A549 (cell line): ENCODE measurements around the gene SP5. TPM values are rescaled to one million over a fixed set of nuclear protein-coding genes. Genes with fewer than 3 reads are reported as not detected.

Experiments
- ATAC-seq, 2 experiments: fragments of 200-7000 bp in 1 of 2; fragments of >200 bp in 1 of 2; cut with Nextera tagmentation in 1 of 2; cut with Tn5 transposase in 1 of 2; 3 replicates each; pipeline versions ENCODE4 v1.8.0 to v1.9.1; 2018 to 2020; ENCODE audit warnings: mild to moderate bottlenecking in 1 of 2, moderate library complexity in 1 of 2
- CTCF ChIA-PET: fragments of 300-600 bp; sonication (Branson Sonifier 250); formaldehyde crosslinking; extraction: SDS; loops from one replicate; lab custom pipeline; 2021; ENCODE audit warnings: antibody characterized with exemption, inconsistent platforms; lab: Yijun Ruan, JAX
- POLR2A ChIA-PET: fragments of 350-600 bp; formaldehyde crosslinking; extraction: SDS; loops from one replicate; lab custom pipeline; 2021; ENCODE audit warnings: antibody characterized with exemption, inconsistent platforms; lab: Yijun Ruan, JAX
- DNase-seq, 2 experiments: peaks; one replicate each; pipeline versions ENCODE4 v3.0.0 to v3.0.0-alpha.2; 2011 to 2016; ENCODE audit warnings: low read depth in 1 of 2, low spot score in 1 of 2
- FAIRE-seq: peaks from 2 replicates; lab custom pipeline; 2011; peaks lifted over from hg19 to GRCh38; lab: Jason Lieb, UNC
- H3K27ac ChIP-seq, 2 experiments: fragments of >200 bp; sonication (Bioruptor Twin); formaldehyde crosslinking; 3 replicates each; pipeline ENCODE4 v1.5.1; 2016 to 2017
- H3K4me1 ChIP-seq: fragments of >200 bp; sonication (Bioruptor Twin); formaldehyde crosslinking; 3 replicates; pipeline ENCODE4 v1.6.1; 2016
- H3K4me2 ChIP-seq: fragments of >200 bp; sonication (Bioruptor Twin); formaldehyde crosslinking; 3 replicates; pipeline ENCODE4 v1.6.1; 2016
- H3K4me3 ChIP-seq: fragments of >200 bp; sonication (Bioruptor Twin); formaldehyde crosslinking; 3 replicates; pipeline ENCODE4 v1.5.1; 2016
- H3K9me3 ChIP-seq: fragments of >200 bp; sonication (Bioruptor Twin); formaldehyde crosslinking; 3 replicates; pipeline ENCODE4 v1.6.1; 2016
- BHLHE40 ChIP-seq: IDR thresholded peaks from 2 replicates; pipeline ENCODE4 v1.6.1; 2012; ENCODE audit warnings: low read depth, low read length, inconsistent platforms
- CBX2 ChIP-seq: fragments of 200-600 bp; sonication (generic); IDR thresholded peaks from 2 replicates; pipeline ENCODE4 v1.6.1; 2016; ENCODE audit warnings: low read depth, mild to moderate bottlenecking, borderline replicate concordance
- CBX8 ChIP-seq: fragments of 200-600 bp; sonication (generic); IDR thresholded peaks from 2 replicates; pipeline ENCODE4 v1.6.1; 2016
- CHD2 ChIP-seq: fragments of 150-350 bp; IDR thresholded peaks from 2 replicates; pipeline ENCODE4 v1.6.1; 2014; ENCODE audit warnings: low read length; ENCODE audit not compliant: partially characterized antibody
- EHF ChIP-seq: fragments of 250-450 bp; sonication (Bioruptor Pico); IDR thresholded peaks from 2 replicates; pipeline ENCODE4 v1.5.0; 2020; ENCODE audit warnings: mild to moderate bottlenecking
- EHMT2 ChIP-seq: fragments of 200-600 bp; sonication (generic); IDR thresholded peaks from 2 replicates; pipeline ENCODE4 v1.6.1; 2016; ENCODE audit warnings: antibody characterized with exemption, low read depth, mild to moderate bottlenecking, moderate library complexity
- EP300 ChIP-seq, 2 experiments: fragments of >200 bp; sonication (Bioruptor Twin); formaldehyde crosslinking; IDR thresholded peaks; 2 replicates in 1 of 2; 3 replicates in 1 of 2; pipeline ENCODE4 v1.6.1; 2016 to 2017
- FOSB ChIP-seq: fragments of 250-450 bp; sonication (Bioruptor Pico); IDR thresholded peaks from 2 replicates; pipeline ENCODE4 v1.5.0; 2020; ENCODE audit warnings: mild to moderate bottlenecking, moderate library complexity
- FOSL2 ChIP-seq, 2 experiments: fragments of 450-650 bp in 1 of 2; fragments of >200 bp in 1 of 2; sonication (Bioruptor Twin) in 1 of 2; formaldehyde crosslinking; IDR thresholded peaks; 2 replicates each; pipeline versions ENCODE4 v1.5.0 to v1.6.1; 2016 to 2020; ENCODE audit warnings: mild to moderate bottlenecking in 1 of 2, moderate library complexity in 1 of 2
- FOXS1 ChIP-seq: fragments of 250-450 bp; sonication (Bioruptor Pico); IDR thresholded peaks from 2 replicates; pipeline ENCODE4 v1.5.0; 2020; ENCODE audit warnings: mild to moderate bottlenecking, moderate library complexity
- HDAC2 ChIP-seq: fragments of 200-600 bp; sonication (generic); IDR thresholded peaks from 2 replicates; pipeline ENCODE4 v1.6.1; 2016
- HOXB5 ChIP-seq: fragments of 250-450 bp; sonication (Bioruptor Pico); IDR thresholded peaks from 2 replicates; pipeline ENCODE4 v1.5.0; 2020; ENCODE audit warnings: mild to moderate bottlenecking, moderate library complexity
- JUN ChIP-seq, 2 experiments: fragments of >200 bp; sonication (Bioruptor Twin); formaldehyde crosslinking; IDR thresholded peaks; 2 replicates in 1 of 2; 3 replicates in 1 of 2; pipeline ENCODE4 v1.6.1; 2016 to 2017
- JUNB ChIP-seq: fragments of >200 bp; sonication (Bioruptor Twin); formaldehyde crosslinking; IDR thresholded peaks from 2 replicates; pipeline ENCODE4 v1.6.1; 2016
- KDM5A ChIP-seq: fragments of 200-600 bp; sonication (generic); IDR thresholded peaks from 2 replicates; pipeline ENCODE4 v1.6.1; 2016; ENCODE audit warnings: antibody characterized with exemption, mild to moderate bottlenecking
- MAX ChIP-seq: IDR thresholded peaks from 2 replicates; pipeline ENCODE4 v1.6.1; 2012
- NPAS2 ChIP-seq: fragments of 250-450 bp; sonication (Bioruptor Pico); IDR thresholded peaks from 2 replicates; pipeline ENCODE4 v1.8.0; 2022; ENCODE audit warnings: mild to moderate bottlenecking, moderate library complexity, borderline replicate concordance
- PBX3 ChIP-seq: IDR thresholded peaks from 2 replicates; pipeline ENCODE4 v1.6.1; 2012
- POLR2A ChIP-seq: IDR thresholded peaks from 2 replicates; pipeline ENCODE4 v1.6.1; 2012; ENCODE audit warnings: mild to moderate bottlenecking, low read length
- RAD21 ChIP-seq, 2 experiments: fragments of >200 bp in 1 of 2; sonication (Bioruptor Twin) in 1 of 2; formaldehyde crosslinking in 1 of 2; IDR thresholded peaks in 1 of 2; conservative IDR thresholded peaks in 1 of 2; 2 replicates in 1 of 2; 3 replicates in 1 of 2; pipeline ENCODE4 v1.6.1; 2012 to 2018; ENCODE audit warnings: inconsistent platforms in 1 of 2
- RARB ChIP-seq: fragments of 250-450 bp; sonication (Bioruptor Pico); IDR thresholded peaks from 2 replicates; pipeline ENCODE4 v1.8.0; 2021; ENCODE audit warnings: mild to moderate bottlenecking, moderate library complexity
- TP53 ChIP-seq: fragments of 250-450 bp; sonication (Bioruptor Pico); IDR thresholded peaks from 2 replicates; pipeline ENCODE4 v1.5.0; 2021; ENCODE audit warnings: mild to moderate bottlenecking, moderate library complexity
- ZC3H11A ChIP-seq: fragments of 450-650 bp; IDR thresholded peaks from 2 replicates; pipeline ENCODE4 v1.6.1; 2014; ENCODE audit warnings: antibody characterized with exemption, mild to moderate bottlenecking
- ZNF302 ChIP-seq: fragments of 250-450 bp; sonication (Bioruptor Pico); IDR thresholded peaks from 2 replicates; pipeline ENCODE4 v1.9.0; 2021; ENCODE audit warnings: inconsistent platforms, mild to moderate bottlenecking, moderate library complexity
- WGBS: methylation state at CpG from one replicate; pipeline ENCODE4 v1.1.6; 2017; ENCODE audit errors: missing lambda C conversion rate; 5-methylcytosine and 5-hydroxymethylcytosine counted together
- polyA minus RNA-seq: library from RNA; depleted of rRNA, polyadenylated mRNA; stranded (reverse); fragments of >200 nt; gene quantifications from 2 replicates; pipeline ENCODE4 v1.2.3, GENCODE V29; 2011; rRNA and poly(A)+ RNA removed
- polyA plus RNA-seq, 4 experiments: library from polyadenylated mRNA; depleted of rRNA in 3 of 4; stranded (reverse); fragments of >200 nt; fragmentation: RNase III in 1 of 4; extraction: RNeasy Plus Mini Kit Qiagen cat#74134 plus additional on column Dnase treatment in 1 of 4; gene quantifications; 2 replicates in 3 of 4; 3 replicates in 1 of 4; pipeline ENCODE4 v1.2.3, GENCODE V29; 2011 to 2017
- TF ChIP-seq, protein P1 (sequence below): IDR thresholded peaks from 2 replicates; pipeline ENCODE4 v1.6.1; 2012; ENCODE audit warnings: low read depth, borderline replicate concordance
- TF ChIP-seq, protein P2 (sequence below): fragments of >200 bp; sonication (Bioruptor Twin); formaldehyde crosslinking; IDR thresholded peaks from 3 replicates; pipeline ENCODE4 v1.6.1; 2016
- TF ChIP-seq, protein P3 (sequence below): fragments of >200 bp; sonication (Bioruptor Twin); formaldehyde crosslinking; IDR thresholded peaks from 3 replicates; pipeline ENCODE4 v1.5.1; 2016

The SP5 gene
- polyA plus RNA-seq (2011; rRNA removed) = not detected in 2 replicates
- 0.03 TPM in 1 of 2 replicates, not detected in the other for polyA plus RNA-seq (2012; cell fraction: cytosol; rRNA removed)
- polyA plus RNA-seq (2012; cell fraction: nucleus; rRNA removed) = 0.04 TPM in 1 of 2 replicates, not detected in the other
- polyA plus RNA-seq (2017; fragmentation: RNase III; extraction: RNeasy Plus Mini Kit Qiagen cat#74134 plus additional on column Dnase treatment) = not detected in 3 replicates
- not detected in 2 replicates for polyA minus RNA-seq

DNA sequence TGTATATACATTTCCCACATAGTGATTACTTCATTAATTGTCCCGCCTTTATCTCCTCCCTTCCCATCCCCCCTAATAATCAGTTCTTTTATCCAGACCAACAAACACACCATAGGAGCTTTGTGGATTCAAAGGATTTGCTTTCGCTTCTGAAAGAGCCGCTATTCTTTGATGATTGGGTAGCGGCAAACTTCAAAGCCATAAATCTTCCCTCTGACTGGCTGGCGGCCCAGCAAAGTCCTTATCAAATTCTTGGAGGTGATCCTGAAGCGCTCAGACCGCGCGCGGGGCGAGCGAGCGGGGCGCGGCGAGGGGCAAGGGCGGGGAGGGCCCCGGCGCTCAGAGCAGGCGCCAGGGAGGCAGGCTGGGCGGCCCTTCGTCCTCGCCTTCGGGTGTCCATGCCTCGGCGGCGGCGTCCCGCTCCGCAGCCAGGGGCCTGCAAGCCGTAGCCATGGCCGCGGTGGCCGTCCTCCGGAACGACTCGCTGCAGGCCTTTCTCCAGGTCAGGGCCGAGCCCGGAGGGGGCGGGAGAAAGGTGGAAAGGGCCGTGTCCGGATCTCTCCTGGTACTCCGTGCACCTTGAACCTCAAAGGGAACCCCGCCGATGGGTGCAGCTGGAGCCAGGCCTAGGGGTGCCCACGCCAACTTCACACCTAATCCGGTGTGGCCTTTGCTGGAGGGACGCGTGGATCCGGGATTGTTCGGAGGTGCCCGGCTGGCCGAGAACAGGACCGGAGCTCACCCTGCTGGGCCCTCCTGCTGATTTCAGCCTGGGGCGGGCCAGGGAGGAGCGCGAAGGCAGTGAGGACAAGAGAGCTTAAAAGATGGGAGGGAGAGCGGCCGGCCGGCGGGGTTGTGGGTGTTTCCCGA lies at the start of gene SP5:
TSS of gene SP5 (plus strand) at position 276 of the 870 bp plus-strand sequence. CDS start at position 452, 176 bp downstream.
- peak; percentile 35 to 57 for DNase-seq
- peak; percentile 65 to 82 for ATAC-seq
- peak within 1 kb of the TSS in 1 of 2 experiments; percentile 59; a peak in 4 of 6 replicates for H3K27ac ChIP-seq
- TF ChIP-seq, protein P1, sequence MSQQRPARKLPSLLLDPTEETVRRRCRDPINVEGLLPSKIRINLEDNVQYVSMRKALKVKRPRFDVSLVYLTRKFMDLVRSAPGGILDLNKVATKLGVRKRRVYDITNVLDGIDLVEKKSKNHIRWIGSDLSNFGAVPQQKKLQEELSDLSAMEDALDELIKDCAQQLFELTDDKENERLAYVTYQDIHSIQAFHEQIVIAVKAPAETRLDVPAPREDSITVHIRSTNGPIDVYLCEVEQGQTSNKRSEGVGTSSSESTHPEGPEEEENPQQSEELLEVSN = peak; percentile 79
- TF ChIP-seq POLR2A (no peak), JUN (IDR thresholded peaks at IDR 0.05) (no peak), ZNF302 (no peak), CBX2 (no peak), PBX3 (no peak), MAX (peak; percentile 31; the same call in 1 of the 2 replicates), FOSL2 (IDR thresholded peaks at IDR 0.05) (no peak), FOSL2 (CRISPR knock-in tag; IDR thresholded peaks at IDR 0.05) (no peak), EHMT2 (no peak)
- TF ChIP-seq, all 56 proteins: peak for 2
- H3K9me3 ChIP-seq = no peaks in the 10 kb centered on the region
- ChIA-PET CTCF (interaction anchor here (0.8 to 1.2 kb wide), 3 partner anchors 29 to 325 kb away, joined by 3 to 4 read pairs (median 3); no protein-coding TSS in a partner anchor), POLR2A (no interaction called here)
- peaks cover 11% of the 10 kb centered on the region; the same call in 2 of the 3 replicates for H3K4me1 ChIP-seq
- peak within 1 kb of the TSS; percentile 91 for H3K4me2 ChIP-seq
- H3K4me3 ChIP-seq = peak within 1 kb of the TSS; percentile 51
- FAIRE-seq = no peak
- 14% methylated on average over 21 of the region's 62 CpGs for WGBS

GRCh38 chr2:170665743-170666142 lies 49.4 kb upstream of the SP5 start:
- 24% methylated on average over 5 of the region's 5 CpGs for WGBS
- TF ChIP-seq FOSB (CRISPR knock-in tag) = no peak
- TF ChIP-seq FOXS1 (CRISPR knock-in tag) = no peak
- TF ChIP-seq CHD2 = no peak
- no peak for TF ChIP-seq BHLHE40
- TF ChIP-seq EP300 (IDR thresholded peaks at IDR 0.05) = no peak
- no peak for TF ChIP-seq CBX8
- no peak for TF ChIP-seq RAD21 (conservative IDR thresholded peaks at IDR 0.05 in 1 of 2, IDR thresholded peaks at IDR 0.05 in 1 of 2)
- no peak for TF ChIP-seq EHMT2
- TF ChIP-seq HOXB5 (CRISPR knock-in tag) = no peak
- TF ChIP-seq KDM5A = no peak
- TF ChIP-seq TP53 (CRISPR knock-in tag) = no peak
- no peak for TF ChIP-seq NPAS2
- no peak for TF ChIP-seq ZC3H11A
- TF ChIP-seq RARB (CRISPR knock-in tag) = no peak
- no peak for TF ChIP-seq EHF (CRISPR knock-in tag)
- TF ChIP-seq, protein P2, sequence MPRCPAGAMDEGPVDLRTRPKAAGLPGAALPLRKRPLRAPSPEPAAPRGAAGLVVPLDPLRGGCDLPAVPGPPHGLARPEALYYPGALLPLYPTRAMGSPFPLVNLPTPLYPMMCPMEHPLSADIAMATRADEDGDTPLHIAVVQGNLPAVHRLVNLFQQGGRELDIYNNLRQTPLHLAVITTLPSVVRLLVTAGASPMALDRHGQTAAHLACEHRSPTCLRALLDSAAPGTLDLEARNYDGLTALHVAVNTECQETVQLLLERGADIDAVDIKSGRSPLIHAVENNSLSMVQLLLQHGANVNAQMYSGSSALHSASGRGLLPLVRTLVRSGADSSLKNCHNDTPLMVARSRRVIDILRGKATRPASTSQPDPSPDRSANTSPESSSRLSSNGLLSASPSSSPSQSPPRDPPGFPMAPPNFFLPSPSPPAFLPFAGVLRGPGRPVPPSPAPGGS = no peak
- no peak for TF ChIP-seq JUNB
- TF ChIP-seq PBX3 = no peak
- TF ChIP-seq, protein P3, sequence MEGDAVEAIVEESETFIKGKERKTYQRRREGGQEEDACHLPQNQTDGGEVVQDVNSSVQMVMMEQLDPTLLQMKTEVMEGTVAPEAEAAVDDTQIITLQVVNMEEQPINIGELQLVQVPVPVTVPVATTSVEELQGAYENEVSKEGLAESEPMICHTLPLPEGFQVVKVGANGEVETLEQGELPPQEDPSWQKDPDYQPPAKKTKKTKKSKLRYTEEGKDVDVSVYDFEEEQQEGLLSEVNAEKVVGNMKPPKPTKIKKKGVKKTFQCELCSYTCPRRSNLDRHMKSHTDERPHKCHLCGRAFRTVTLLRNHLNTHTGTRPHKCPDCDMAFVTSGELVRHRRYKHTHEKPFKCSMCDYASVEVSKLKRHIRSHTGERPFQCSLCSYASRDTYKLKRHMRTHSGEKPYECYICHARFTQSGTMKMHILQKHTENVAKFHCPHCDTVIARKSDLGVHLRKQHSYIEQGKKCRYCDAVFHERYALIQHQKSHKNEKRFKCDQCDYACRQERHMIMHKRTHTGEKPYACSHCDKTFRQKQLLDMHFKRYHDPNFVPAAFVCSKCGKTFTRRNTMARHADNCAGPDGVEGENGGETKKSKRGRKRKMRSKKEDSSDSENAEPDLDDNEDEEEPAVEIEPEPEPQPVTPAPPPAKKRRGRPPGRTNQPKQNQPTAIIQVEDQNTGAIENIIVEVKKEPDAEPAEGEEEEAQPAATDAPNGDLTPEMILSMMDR = no peak
- TF ChIP-seq HDAC2 = no peak
- Histone ChIP-seq H3K4me1 (no peaks in the 10 kb centered on the region), H3K4me2 (no peak overlapping the region), H3K9me3 (no peaks in the 10 kb centered on the region), H3K4me3 (no peak overlapping the region), H3K27ac (no peak overlapping the region)
- DNase-seq = no peak
- ATAC-seq = no peak
- ChIA-PET CTCF (no interaction called here), POLR2A (no interaction called here)
- no peak for FAIRE-seq
